CD4-positive, alpha-beta T cell treated with Interleukin-15 for 4 hours (primary cell): ENCODE measurements around the gene SMIM12.

Experiments
- DNase-seq: peaks from one replicate; pipeline ENCODE4 v3.0.0-alpha.2; 2020; ENCODE audit warnings: low spot score

Gene SMIM12, protein sequence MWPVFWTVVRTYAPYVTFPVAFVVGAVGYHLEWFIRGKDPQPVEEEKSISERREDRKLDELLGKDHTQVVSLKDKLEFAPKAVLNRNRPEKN

DNA sequence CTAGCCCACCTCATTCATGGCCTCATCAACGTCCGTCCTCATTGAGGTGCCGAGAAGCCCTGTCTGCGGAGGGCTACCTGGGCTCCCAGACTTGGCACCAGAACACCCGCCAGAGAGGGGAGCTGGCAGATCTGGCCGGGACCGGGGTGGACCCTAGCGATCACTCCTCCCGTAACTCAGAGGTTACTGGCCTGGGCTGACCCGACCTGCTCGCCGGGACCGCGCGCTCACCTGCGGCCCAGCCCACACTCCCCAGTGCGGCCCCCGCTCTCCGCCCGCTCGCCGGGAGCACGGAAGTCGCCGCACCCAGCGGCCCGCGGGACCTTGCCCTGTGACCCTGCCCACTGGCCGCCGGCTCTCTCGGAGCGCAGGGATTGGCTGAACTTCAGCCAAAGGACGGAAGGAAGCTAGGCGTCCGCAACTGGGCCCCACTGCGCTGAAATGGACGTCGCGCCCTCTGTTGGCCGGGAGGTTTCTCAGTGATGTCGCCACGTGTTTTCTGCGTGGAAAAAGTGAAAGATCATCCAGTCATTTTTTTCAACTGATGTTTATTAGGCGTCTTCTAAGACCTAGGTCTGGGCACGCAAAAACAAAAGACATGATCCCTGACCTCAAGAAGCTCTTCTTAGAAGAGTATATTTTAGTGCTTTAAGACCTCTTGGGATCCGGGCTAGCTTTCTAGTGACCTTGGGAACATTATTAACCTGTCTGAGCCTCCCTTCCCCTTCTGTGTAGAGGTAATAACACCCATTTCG is at the start of gene SMIM12:
Gene SMIM12, minus strand, starts transcription at position 304 of the 755 bp plus-strand sequence. CDS start 3,772 bp downstream, outside the sequence.
- peak; percentile 94 for DNase-seq

DNA sequence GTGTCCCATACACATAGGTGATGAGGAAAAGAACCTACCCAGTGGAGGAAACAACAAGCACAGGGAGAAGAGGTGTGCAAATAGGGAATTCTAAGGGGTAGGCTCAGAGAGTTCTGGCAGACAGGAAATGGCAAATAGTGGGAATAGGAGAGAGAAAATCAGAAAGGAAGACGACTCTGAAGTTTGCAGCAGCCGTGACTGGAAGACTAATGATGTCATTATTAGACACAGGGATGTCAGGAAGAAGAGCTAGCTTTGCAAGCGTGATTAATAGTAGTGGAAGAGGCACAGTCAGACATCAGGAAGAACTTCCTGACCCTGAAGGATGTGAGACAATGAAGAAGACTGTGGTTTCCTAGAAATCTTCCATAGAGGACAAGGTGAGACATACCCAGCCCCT is 48.8 kb upstream of the SMIM12 start:
- no peak for DNase-seq

DNA sequence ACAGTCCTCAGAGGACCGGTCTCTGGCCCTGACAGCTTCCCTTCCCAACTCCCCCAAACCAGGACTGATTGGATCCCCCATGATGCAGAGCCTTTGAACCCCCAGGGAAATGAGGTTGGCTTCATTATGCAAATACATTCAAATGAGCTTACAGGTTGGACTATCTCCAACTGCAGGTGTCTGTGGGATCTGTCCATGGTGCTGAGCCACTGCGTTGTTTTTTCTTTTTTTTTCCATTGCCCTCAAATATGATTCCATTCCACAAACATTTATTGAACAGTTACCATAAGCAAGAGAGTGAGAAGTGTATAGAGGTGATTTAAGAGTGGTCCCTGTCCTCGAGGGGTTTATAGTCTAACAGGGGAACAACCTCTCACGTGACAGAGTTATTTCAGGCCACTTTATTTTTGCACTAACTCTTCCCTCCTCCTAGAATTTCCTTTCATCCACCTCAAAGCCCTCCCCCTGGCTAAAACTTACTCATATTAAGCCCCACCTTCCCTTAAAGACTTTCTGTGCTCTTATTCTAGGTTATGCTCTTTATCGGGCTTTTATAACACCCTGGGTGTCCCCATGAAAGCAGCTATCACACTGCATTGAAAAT is 48.0 kb upstream of the SMIM12 start:
- DNase-seq, result no peak

DNA sequence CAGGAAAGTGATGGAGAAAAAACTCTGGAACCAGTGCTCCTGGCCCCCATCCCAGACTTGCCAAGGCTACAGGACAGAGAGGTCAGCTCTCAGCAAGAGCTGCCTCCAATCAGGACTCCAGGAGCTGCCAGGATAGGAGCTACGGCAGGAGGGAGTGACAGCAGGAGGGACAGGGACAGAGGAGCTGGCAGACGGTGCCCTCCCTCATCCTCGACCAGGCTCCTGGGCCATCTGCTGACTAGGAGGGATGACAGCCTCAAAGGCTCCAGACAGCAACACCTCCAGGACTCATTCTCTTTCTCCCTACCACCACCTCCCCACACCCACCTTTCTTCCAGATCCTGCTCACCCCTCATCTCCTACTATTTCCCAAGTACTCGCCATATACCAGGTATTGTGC is 47.2 kb upstream of the SMIM12 start:
- no peak for DNase-seq

DNA sequence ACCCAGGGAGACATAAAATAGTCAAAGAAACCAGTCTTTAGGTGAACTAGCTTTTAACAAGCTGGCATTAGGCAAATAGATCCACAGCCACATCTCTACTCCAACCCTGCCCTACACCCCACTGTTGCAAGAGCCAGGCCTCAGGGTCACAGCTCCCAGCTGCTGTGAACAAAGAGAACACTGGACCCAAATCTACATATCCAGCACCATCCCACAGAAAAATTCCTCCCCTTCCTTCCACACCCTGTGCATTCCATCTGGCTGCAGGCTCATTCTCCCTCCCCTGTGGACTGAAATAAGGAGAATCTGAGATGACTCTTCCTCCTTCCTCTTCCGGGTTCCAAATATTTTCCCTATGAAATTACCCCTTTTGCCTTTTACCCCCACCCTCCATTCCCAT is 46.7 kb upstream of the SMIM12 start:
- no peak for DNase-seq

DNA sequence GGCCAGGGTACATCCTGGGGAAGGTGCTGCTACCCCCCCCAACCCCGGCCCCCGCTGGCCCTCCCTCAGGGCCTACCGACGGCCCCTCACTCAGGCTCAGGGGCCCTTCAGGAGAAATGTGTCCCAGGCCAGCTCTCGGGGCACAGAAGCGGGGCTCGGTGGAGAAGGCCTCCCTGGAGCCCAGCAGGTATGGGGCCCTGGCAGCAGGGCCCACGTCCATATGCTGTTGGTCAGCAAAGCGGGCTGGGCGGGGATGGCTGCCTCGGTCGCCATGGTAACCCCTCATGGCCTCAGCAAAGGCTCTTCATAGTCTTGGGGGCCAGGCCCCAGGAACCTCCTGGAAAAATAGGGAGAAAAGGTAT is 45.5 kb upstream of the SMIM12 start:
- no peak for DNase-seq

DNA sequence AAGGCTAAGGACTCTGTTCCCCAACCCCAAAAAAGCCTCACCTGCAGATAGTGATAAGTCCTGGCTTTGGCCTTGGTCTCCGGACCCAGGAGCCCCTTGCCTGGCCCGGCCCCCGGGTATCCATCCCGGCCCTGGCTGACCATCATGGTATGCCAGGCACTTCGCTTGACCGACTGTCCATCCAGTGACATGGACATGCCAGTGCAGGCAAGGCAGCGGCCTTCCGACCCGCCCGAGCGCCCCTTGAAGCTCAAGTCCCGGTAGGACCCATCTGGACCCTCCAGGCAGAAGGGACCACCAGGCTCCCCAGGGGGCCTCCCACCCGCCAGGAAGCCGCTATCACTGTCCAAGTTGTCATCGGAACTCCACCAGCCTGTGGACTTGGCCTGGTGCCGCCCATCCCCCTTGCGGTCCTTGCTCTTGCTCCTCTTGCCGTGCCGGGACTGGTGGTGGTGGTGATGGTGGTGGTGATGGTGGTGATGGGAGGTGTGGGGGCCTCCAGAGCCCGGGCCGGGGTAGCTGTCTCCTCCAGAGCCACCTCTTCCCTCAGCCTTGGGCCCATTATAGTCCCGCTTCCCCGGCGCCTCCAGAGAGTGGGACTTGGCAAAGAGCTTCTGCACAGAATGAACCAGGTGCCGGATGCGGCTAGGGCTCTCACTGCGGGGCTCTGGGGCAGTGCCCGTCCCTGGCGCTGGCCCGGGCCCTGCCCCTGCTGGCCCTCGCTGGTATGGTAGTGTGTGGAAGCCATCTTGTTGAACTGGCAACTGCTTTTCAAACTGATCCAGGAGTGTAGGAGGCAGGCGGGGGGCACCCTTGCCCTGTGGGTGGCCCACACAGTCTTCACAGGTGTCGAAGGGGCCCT is 44.9 kb upstream of the SMIM12 start:
- no peak for DNase-seq

DNA sequence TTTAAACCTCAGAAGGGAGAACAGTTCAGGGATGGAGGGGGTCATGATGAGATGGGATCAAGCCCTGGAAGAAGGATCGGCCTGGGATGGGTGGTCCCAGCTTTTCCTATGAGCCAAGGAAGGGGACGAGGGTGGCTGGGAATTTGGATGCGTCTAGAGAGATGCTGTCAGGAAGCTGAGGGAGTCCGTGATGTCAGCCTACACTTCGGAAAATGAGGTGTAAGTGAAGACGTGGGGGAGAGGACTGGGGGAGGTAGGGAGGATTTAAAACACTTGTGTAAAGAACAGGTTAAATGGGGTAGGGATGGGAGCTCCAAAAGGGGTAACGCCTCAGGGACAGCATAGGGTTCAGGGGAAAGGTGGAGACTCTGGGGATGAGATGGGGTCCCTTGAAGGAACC is 42.4 kb upstream of the SMIM12 start:
- no peak for DNase-seq

DNA sequence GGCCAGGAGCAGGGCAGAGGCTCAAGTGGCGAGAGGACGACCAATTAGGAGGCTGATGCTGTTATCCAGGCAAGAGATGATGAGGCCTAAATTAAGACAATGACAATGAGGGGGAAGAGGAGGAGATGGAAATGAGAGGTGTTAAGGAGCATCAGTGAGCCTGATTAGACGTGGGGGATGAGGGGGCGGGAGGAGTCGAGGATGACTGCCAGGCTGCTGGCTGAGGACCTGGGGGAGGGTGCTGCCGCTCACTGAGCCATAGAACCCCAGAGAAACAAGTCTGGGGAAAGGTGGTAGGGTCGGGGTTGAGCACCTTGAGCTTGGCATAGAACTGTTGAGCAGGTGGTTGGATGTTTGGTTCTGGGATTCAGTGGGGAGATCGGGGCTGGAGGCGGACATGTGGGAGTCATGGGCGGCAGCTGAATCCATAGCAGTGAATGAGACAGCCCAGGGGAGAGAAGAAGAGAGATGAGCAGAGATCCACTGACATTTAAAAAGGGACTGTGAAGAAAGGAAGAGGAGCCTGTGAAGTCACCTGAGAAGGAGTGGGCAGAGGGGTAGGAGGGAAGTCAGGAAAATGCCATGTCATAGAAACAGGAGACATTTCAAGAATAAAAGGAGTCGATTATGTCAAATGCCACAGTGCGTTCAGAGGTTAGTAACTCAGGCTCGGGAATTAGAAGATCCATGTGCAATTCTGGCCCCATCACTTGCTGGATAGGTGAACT is 41.4 kb upstream of the SMIM12 start:
- DNase-seq, result no peak

DNA sequence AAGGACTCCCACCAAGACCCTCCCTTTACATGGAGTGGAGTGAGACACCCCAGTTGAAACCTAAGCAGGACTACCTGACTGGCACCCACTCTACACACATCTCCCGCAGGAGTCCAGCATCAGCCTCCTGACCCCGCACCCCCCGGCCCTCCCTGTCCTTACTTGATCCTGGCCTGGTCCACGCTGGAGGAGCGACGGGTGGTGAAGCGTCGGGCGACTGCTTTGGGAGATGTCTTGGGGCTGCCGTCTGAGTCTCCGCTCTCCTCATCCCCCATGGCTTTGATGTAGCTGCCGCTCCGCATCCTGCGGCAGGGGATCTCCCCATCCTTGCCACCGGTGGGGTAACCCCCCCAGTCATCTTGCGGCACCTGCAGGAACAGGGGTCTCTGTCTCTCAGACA is 40.4 kb upstream of the SMIM12 start:
- no peak for DNase-seq

DNA sequence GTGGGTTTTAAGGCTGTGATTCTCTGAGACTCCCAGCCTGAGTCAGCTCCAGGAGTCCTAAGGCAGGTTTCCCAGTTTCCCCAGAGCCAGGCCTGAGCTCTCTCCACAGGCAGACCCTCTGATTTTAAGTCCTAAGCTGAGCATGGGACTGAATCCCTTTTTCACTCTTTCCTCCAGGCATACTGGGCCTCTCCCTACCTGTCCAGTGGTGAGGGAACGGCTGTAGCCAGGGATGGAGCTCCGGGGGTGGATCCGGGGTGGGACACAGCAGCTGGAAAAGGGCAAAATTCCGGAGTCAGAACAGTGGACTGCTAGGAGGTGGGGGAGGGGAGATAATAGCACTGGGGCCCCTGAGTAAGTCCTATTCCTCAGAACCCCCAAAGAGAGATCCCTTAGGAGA is 39.9 kb upstream of the SMIM12 start:
- no peak for DNase-seq

DNA sequence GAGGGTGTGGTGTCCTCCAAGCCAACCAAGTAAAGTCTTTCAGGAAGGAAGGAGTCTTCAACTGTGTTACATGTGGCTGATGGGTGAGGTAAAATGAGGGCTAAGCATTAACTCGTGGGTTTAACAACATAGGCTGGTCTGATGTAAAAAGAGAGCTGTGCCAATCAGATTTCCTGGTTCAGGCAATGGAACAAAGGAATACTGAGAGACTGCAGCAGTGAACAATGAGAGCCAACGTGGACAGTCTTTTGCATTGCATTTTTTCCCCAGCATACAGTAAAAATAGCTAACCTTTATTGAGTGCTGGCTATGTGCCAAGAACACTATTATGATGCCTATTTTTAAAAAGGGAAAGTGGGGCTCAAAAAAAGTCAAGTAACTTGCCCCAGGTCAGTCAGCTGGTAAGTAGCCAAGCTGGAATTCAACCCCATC is 38.8 kb upstream of the SMIM12 start:
- DNase-seq, result no peak

DNA sequence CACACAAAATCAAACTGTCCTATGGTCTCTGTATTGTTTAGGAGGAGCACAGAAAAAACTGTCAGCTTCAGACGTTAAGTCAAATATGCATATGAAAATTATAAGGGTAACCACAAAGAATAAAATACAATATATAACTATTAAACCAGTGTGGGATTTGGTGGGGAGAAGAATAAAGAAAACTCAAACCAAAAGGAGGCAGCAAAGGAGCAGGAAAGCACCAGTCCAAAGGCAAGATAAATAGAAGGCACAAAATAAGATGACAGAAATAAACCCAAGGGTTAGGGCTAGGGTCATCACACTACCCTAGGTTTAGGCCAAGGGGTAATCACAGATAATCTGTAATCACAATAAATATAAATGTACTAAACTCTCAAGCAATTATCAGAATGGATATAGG is 37.1 kb upstream of the SMIM12 start:
- DNase-seq, result no peak

DNA sequence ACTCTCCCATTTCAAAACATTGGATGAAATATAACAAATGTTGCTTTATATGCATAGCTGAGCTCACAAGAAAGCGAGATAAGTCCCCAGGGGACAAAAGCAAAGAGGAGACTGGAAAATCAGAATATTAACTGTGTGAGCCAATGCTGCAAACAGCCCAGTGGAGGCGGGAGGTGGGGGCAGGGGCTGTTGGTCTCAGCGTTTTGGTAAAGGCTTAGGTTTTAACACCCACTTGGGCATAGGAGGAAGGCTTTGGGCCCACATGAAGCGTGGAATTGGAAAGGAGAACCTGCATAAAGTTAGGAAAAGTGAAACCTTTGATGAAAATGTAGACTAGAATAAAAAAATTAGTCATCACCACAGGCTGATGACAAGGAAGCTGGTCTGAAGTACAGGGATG is 30.2 kb upstream of the SMIM12 start:
- no peak for DNase-seq

DNA sequence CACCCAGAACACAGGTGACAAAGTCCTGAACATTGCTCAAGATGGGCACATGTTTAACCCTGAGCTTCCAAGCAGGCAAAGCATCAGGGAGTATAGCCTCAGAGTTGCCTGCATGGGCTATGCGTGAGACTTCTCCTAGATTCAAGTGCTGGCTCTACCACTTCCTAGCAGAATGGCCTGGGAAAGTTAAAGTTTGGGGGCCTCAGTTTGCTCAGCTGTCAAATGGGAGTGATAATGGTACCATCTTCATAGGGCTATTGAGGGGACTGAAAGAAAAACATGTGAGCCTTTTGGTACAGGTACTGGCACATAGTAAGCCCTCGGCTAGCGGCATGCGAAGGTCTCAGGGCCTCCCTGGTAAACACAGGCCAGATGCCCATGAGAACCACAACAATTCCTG is 28.0 kb upstream of the SMIM12 start:
- DNase-seq, result no peak

DNA sequence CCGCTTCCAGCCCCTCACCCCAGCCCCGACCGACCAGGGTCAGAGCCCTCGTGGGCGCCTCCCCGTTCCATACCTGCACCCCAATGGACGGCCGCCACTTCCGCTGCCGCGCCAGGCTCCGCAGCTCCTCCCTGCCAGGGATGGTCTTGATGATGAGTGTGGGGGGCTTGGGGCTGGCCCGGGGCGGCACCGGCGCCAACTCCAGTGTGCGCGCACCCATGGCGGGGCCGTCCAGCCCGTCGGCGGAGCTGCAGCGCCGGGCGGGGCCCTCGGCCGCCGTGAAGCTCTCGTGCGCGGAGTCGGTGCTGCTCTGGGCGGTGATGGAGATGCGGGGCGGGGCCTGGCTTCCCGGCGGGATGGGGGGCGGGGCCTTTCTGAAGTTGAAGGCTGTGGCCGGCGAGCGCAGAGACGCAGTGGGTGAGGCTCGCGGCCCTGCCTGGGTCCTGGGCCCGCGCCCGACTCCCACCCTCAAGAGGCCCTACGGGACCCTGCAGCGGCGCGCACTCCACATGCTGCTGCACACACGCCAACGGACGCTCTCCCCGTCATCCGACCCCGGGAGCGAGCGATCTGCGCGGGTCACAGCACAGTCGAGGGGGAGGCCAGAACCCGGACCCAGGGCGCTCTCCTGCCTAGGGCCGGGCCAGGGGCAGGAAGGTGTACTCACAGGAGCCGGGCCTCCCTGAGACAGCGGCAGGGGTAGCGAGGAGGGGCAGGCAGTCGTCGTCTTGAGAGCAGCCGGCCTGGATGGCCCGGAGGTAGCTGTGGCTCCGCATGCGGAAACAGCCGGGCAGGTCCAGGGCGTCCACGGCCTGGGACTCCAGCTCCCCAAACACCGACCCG is 26.1 kb upstream of the SMIM12 start:
- peak; percentile 33 for DNase-seq

DNA sequence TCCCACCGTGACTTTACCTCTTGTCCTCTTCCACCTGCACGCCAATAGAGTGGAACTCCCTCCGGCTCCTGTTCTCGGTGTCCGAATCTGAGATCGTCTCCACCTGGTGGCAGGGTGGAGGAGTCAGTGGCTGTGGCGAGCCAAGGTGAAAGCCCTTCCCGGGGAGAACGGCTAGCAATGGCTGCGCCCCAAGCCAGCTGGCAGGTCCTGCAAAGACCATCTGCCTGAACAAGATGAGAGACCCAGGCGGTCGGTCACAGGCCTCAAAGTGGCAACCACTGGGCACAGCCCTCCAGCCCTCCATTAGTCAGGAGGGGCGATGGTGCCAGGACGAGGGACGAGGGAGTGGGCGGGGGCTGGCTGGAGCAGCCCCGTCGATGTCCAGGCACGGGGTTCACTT is 25.4 kb upstream of the SMIM12 start:
- no peak for DNase-seq

DNA sequence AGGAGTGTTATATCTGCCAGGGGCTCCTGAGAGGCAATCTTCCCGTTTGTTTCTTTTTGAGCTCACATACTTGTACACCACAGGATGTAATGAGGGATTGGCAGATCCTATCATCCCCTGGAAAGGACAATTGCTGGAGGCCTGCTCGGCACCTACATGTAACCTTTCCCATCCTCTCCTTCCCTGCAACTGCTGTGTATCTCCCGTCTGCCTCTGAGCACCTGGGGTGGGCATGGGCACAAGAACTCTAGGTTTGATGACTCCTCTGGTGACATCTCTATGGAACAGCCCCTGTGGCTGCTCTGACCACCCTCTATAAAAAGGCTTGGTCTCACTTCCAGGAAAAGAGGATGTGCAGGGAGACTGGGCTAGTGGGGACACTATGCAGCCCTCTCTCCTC is 25.0 kb upstream of the SMIM12 start:
- DNase-seq, result no peak

DNA sequence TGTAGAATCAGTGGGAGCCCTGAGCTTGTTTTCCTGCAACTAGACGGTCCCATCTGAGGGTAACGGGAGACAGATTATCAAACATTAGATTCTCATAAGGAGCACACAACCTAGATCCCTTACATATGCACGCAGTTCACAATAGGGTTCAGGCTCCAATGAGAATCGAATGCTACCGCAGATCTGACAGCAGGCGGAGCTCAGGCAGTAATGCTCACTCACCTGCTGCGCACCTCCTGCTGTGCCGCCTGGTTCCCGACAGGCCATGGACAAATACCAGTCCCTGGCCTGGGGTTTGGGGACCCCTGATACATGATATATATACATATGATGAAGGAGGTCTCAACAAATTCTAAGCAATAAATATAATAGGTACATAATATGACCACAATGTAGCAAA is 19.7 kb upstream of the SMIM12 start:
- no peak for DNase-seq

DNA sequence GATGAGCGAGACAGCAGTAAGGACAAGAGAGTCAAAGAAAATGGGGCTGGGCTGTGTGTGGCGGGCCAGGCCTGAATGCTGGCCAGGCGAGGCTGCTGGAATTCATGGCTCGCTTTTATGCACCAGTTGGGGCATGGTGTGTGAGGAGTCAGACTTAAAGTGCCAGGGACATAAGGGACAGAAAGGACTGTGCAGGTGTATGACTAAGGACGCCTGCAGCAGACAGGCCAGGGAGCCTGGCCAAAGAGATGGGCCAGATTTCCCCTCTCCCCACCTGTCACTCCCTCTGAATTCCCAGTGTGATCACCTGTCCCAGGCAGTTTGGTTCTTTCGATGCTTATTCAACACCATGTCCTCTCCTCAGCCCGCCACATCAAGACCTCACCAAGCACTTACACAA is 16.9 kb upstream of the SMIM12 start:
- no peak for DNase-seq

DNA sequence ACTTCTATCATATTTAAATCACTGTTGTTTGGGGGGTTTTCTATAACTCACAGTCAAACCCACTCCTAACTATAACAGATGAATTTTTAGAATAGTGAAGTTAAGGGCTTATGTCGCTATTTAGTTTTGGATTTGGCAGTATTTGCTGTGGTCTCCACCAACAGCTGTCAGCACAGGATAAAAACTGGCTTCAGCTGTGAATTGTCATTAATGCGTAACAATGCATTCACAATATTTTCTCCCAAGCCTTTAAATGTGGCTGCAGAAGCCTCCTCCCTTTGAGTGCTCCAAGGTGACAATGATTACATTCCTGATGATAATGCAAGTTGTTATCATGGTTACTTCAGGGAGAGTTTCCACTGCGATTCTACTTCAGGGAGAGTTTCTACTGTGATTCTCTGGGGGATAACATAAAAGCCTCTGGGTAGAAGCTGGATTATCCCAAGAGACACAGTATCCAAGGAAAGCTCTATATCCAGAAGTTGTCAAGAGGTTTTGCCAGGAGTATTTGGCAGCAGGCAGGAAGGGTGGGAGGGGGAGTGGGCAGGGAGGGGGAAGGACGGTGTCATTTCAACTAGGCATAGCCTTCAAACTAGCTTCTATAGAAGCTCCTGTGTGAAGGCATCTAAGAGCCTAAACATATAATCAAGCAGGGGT is 14.9 kb upstream of the SMIM12 start:
- DNase-seq, result no peak
